NCI-H2107 treated with DMSO at 0.1 percent for 48 hours (cell line): ENCODE results near the gene ADK.
"Not testable (repeated sequence)": the region's sequence is repeated elsewhere in the genome, so short reads cannot be mapped to it uniquely, and the experiment has no call there.

Experiments used
- DNase-seq: peaks from one replicate; lab custom pipeline; 2025; ENCODE audit not compliant: unreplicated experiment; lab: John Stamatoyannopoulos, UW

The ADK gene

DNA sequence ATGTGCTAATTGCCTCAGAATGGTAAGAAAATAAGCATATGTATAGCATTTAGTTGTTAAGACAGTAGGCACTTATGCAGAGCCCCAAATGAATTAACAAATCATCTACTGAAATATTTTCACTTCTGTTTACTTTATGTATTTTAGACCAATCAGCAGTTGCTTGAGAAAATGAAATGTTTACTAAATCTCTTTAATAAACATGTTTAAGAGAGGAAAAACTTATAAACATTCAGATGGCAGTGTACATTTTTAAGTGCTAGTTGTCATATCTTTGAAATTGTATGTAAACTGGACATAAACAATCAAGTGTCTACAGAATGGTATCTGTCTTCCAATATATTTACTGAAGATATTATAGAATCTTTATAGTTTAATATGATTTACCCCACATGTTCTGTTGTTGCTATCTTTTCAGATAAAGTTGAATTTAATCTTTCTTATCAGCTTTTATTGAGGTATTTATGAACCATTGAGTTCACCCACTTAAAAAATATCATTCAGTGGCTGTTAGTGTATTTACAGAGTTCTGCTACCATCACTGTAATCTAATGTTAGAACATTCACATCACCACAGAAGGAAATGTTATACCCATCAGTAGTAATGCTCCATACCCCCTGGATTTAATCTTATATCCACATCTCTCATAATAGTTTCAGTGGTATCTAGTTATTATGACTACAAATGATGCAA, 264.3 kb downstream of the ADK start:
- DNase-seq: no peak

DNA sequence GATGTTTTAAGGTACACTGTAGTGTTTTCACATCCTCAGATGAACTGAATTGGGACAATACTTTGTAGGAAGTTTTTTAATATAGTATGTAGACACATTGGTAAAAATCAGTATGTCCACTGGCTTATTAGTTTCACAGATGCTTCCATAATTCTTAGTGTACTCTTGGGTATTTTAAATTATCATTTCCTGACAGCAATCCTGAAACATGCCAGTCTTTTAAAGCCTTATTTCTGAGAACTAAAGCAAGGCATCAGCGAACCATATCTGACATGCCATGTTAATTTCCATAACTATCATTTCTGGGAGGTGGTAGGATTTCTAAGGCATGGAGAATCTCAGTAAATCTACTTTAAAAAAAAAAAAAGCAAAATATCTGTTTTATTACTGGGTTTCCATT, 266.4 kb downstream of the ADK start:
- no peak for DNase-seq

DNA sequence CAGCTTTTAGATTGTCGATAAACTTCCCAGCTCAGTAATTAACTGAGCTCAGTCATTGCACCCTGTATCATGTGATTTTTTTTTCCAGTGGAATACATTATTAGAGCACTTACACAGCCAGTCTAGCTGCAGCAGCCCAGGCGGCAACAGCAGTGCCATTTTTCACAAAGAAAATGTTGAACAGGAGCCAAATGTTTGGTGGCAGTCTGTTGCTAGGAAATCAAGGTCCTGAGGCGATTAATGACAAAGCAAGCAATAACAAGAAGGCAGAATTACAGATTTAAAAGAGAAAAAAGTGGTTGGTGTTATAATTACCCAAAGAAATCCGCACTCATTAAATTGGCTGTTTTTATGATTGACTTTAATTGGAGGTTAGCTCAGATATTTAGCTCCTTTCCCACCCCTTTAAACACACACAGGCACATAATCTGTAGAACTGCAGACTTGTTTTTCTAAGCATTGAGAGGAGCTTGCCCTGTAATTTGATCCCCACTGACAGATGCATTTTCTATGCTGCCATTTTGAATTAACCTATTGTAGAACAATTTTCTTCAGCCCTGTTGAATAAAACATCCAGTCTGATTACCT, 267.4 kb downstream of the ADK start:
- DNase-seq: peak; percentile 98

DNA sequence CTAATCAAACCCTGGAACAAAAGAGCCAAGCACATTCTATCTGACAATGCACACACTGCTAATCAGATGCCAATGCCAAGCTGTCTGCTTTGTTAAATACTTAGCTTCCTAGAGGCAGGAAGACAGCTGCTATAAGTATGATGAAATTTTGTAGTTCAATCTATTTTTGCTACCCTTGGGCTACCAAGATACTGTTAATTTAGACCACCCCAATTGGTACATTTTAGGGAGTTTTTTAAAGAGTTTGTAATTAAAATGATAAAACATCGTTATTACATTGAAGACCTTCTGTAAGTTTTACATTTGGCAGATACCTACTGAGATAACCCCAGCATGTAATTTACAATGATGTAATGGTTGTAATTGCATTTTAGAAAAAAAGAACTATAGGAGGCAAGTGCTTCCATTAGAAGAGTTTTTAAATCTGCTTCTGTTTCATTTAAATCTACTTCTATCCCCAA, 268.5 kb downstream of the ADK start:
- peak; percentile 16 for DNase-seq

DNA sequence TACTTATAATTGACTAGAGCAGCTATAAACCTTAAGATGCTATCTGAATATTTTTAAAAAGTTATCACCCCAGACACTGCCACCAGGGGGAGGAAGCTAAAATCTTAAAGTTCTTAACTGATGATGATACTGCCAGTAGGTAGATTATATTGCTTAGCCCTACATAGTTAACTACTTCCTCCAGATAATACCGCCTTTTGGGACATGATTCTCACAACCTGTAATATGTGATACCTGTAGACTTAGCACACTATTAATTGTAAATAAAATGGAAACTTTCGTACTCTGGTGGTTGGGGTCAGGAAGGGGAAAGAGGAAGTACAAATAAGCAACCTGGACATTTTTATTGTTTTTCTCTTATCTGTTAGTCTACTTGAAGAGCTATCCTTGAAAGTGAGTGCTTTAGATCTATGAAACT, 268.9 kb downstream of the ADK start:
- DNase-seq: no peak

DNA sequence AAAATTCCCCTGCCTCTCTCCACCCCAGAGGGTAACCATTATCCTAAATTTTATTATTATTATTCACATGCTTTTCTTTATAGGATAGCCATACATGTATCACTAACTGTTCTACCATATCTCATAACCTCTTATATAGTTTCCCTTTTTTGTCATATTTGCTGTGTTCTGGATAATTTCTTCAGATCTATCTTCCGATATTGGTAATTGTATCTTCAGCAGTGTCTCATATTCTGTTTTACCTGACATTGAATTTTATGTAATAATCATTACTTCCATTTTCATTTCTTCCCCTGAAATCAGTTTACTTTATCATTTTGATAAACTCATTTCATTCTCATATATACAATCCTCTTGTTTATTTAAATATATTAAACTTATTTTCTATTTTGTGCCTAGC, 273.5 kb downstream of the ADK start:
- DNase-seq: no peak

DNA sequence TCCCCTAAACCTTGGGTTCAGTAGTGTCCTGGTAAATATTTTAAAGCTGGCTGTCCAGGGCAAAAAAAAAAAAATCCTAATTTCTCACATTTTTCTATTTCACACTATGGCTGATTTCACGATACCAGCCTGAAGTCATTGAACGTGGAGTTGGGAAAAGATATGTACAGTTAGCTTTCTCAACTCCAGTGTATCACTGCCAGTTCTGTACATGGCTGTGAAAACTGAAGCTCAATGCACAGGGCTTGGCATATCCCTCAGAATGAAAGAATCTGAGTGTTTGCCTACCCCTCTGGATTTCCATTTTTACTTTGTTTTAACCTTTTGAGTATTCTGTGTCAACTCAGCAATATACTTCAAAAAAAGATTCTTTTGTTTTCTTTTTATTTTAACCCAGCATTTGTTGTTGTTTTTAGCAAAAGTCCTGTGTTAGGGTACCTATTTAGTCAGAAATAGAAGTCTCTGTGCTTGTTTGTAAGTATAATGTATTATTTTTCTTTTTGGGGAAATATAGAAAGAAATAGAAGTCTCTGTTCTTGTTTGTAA, 274.5 kb downstream of the ADK start:
- no peak for DNase-seq

DNA sequence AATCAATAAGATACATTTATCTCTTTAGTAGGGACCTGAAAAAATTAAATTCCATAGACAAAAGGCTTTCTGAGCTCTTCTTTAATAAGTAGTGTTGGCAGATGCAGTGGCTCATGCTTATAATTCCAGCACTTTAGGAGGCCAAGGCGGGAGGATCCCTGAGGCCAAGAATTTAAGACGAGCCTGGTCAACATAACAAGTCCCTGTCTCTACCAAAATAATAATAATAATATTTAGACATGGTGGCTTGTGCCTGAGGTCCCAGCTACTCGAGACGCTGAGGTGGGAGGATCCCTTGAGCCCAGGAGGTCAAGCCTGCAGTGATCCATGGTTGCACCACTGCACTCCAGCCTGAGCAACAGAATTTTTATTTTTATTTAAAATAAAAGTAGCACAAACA, 280.8 kb downstream of the ADK start:
- DNase-seq: no peak

DNA sequence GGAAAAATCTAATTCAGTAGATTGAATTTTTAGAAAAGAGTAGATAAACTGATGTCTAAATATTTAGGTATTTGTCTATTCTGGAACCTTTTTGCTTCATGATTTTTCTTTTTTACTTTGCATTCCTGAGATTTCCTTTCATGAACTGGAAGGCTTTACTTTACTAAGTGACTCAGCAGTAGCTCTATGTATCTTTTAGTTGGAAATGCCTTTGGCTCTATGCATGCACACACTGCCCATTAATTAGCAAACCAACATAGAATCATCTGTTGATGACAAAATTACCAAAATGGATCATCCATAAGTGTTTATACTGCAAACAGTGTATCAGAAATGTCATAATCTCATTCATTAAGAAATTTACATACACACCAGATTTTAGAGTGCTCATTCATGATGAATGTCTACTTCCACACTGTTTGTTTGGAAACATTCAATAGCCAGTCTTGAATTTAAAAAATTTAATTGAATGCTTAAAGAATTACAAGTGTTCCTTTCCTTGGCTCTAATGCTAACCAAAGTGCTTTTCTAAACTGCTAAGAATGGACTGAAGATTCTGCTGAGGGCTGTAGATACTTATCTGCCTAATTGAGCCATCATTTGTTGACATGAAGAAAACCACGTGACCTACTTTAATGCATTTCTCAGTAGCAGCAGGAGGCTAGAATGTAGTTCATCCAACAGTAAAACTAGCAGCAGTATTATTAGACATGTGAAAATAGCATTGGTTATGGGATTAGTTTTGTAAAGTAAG, 282.0 kb downstream of the ADK start:
- DNase-seq: no peak

DNA sequence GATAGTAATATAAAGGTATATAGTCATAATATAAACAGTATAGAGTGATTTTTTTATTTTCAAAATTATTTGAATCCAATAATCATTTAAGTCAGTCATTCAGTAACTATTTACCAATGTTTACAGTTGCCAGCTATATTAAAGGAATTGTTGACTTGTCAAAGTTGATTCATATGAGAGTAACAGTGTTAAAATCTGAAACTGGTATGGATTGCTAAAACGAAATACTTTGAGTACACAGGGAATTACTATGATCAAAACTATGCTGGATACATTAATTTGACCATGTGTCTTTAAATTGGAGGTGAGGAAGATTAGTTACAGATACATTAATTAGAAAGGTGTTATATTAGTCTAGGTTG, 282.6 kb downstream of the ADK start:
- DNase-seq: no peak

DNA sequence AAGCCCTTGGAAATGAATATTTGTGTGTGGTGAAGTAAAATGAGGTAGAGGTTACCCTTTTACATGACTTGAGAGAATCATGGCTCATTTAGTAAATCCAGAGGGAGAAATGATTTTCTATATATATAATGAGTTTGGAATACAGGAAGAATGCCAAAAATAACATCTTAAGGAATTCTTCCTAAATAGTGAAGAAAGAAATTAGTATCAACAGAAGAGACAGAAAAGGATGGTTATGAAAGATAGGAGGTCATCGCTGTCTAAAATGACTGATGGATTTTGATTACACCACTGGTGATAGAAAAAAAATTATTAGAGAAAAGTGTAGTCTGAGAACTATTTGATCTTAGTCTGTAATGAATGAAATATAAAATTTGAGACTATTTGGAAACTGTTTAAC, 283.0 kb downstream of the ADK start:
- no peak for DNase-seq

DNA sequence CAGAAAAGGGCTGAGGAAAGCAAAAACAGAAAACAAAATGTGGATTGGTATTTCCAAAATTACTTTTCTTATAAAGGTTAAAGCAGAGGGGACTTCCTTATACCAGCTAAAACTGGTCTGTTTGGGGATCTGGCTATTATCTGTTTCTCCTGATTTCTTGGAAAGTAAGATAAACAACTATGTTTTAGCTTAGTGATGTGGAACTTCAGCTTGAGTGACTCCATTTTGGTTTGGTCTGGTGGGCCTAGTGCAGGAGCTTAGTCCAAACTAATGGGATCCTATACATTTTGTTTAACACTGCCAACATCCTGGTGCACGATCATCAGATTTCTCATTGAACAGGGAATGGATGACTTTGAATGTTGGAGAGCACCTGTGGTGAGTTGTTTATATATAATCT, 283.5 kb downstream of the ADK start:
- no peak for DNase-seq

DNA sequence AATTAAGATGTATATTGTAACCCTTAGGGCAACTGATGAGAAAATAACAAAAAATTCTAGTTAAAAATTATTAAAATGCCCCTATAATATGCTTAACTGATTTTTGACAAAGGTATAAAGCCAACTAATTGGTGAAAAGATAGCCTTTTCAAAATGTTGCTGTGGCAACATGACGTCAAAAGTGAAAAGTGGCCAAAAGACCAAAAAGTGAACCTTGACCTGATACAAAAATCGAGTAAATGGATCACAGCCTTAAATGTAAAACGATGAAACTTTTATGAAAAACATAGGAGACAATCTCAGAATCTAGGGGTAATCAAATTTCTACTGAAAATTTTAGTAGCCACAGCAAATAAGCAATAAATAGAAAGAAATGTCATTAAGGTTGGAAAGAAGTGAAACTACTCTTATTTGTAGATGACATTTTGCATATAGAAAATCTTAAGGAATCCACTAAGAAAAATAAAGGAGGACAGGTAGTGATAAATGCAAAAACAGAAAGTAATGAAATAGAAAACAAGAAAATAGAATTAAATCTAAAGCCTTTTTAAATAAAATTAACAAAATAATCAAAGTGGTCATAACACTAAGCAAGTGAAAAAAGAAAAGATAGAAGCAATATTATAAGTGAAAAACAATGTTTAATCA, 285.6 kb downstream of the ADK start:
- DNase-seq: no peak

DNA sequence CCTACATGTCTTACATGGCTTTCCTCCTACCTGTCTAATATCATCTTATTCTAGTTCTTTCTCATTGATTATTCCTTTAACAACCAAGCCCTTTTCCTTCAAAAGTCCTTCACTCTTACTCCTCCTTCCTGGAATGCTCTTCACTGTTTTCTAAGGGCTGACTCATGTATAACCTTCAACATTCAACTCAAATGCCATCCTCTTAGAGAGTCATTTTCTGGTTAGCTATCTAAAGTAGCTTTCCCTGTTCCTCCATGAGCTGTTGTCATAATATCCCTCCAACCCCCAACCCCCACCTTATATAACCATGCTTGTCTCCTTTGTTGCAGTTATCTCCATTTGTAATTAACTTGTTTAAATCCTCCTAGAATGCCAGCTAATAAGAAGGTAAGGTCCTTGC, 286.8 kb downstream of the ADK start:
- no peak for DNase-seq

DNA sequence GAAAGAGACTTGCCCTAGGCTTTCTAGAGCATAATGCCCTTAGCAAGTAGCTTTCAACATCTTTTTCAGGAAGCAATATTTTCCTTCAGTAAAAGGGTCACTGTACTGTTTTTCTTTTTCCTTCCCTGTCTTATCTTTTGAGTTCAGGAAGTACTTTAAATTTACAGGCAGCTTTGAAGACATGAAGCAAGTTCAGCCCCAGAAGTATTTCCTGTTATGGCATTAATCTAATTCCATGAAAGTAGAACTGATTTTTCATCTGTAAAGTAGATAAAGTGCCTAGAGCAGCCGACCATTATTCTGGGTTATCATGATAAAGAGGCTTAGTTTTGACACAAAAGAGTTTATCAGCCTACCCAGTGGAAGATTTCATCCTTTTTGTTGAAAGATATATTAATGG, 288.2 kb downstream of the ADK start:
- no peak for DNase-seq

DNA sequence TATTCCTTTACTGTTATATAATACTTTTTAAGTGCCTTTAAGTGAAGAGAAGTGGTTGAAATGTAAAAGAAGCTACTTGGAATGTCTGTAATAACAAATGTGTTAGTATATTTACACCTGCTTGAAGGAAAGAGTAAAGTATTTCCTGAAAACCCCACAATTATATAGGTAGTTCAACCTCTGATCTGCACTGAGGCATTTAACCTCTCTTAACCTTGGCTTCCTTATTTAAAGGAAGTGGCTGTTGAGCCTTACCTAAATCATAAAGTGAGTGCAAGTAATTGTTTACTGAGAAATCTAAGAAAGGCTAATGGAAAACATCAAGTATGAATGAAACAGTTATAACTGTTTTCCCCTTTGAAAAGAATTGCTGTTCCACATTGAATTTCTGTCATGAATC, 294.5 kb downstream of the ADK start:
- DNase-seq: no peak

DNA sequence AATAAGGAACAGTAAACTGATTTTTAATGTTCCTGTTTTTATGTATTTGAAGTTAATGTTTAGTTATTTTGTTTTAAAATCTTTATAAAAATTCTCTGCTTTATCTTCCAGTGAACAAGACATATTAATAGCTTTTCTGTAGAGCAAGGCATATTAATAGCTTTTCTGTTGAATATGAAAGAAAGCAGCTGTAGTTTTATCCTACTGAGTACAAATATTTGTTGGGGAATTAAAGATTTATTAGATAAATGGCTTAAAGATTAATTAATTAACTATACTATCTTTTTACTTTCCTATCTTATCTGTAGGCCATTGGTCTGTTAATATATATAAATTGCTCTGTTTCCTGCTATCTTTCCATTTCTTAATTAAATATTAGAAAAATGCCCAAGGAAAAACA, 299.6 kb downstream of the ADK start:
- DNase-seq: no peak

DNA sequence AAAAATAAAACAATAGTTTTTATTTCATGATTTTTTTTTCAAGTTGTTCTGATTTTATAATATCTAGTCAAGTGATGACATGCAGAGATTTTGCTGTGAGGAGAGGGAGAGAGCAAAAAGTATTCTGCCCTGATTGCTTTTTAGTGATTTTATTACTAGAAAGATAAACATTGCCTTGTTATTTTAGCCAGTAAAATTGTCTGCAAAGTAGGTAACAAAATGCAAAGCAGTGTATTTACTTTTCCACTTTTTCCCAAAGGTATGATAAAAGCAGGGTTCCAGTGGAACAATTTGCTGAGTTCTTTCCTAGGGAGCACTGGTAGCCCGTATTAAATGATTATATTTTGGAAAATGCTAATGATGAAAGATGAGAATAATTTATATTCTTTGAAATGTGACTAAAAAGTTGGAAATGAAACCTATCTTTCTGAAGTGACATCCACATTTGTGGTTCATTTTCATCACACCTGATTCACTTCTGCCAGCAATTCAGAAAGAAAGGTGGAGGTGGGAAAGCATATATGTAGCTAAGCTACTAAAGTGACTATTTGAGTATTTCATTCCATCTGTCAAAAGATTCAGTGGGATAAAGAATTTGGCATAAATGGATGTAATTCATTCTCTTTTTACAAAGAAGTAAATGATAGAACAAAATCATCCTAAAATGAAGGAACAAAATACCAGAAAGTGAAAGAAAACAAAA, 300.3 kb downstream of the ADK start:
- no peak for DNase-seq

DNA sequence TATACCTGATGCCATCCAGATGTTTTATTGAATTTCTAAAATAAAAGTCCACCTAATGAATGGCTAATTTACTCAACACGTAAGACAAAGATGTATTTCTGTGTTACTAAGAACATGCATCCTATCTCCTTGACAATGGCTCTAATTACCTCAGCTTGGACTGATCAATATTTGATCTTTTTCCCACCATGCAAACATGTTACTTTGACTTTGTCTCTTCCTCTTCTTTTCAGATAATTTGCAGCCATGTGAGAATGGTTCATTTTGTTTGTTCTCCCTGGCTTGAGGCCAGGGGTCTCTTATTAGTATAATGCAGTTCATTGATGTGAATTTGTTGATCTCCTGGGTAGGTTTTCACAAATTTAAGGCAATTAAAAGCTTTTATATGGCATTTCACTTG, 302.1 kb downstream of the ADK start:
- DNase-seq: no peak

DNA sequence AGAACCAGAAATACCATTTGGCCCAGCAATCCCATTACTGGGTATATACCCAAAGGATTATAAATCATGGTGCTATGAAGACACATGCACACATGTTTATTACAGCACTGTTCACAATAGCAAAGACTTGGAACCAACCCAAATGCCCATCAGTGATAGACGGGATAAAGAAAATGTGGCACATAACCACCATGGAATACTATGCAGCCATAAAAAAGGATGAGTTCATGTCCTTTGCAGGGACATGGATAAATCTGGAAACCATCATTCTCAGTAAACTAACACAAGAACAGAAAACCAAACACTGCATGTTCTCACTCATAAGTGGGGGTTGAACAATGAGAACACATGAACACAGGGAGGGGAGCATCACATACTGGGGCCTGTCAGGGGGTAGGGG, 306.5 kb downstream of the ADK start:
- not testable (repeated sequence) for DNase-seq

DNA sequence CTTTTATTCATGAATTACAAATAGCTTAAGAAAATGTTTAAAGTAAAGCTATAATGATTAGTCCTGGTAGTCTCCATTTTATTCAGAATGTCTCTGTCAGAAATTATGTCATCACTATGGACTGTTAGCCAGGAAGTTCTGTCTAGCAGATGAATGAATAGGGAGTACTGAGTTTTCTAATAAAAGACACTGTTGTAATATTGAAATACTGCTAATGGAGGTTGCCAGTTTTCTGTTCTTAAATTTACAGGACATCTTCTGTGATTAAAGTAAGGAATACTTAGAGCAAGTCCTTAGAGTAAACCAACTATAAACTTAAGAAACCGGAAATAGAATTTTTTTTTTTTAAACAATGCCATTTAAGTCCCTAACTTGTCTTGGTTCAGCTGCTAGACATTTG, 309.8 kb downstream of the ADK start:
- DNase-seq: no peak
